Stomach (tissue), 4 donors: ENCODE measurements around the gene STMN3.

Experiments used
- CTCF ChIP-seq, 7 experiments: fragments of 450-650 bp in 4 of 7; fragments of 200-600 bp in 3 of 7; sonication (generic) in 3 of 7; IDR thresholded peaks; one replicate each; pipeline ENCODE4 v1.5.1; 2016 to 2019; ENCODE audit warnings: antibody characterized with exemption in 7 of 7, control low read depth in 2 of 7, mild to moderate bottlenecking in 1 of 7
- POLR2A ChIP-seq, 4 donors: fragments of 450-650 bp; IDR thresholded peaks; one replicate each; pipeline ENCODE4 v1.6.1; 2016; ENCODE audit warnings: antibody characterized with exemption in 4 of 4, control low read depth in 2 of 4, mild to moderate bottlenecking in 1 of 4, moderate library complexity in 1 of 4

DNA sequence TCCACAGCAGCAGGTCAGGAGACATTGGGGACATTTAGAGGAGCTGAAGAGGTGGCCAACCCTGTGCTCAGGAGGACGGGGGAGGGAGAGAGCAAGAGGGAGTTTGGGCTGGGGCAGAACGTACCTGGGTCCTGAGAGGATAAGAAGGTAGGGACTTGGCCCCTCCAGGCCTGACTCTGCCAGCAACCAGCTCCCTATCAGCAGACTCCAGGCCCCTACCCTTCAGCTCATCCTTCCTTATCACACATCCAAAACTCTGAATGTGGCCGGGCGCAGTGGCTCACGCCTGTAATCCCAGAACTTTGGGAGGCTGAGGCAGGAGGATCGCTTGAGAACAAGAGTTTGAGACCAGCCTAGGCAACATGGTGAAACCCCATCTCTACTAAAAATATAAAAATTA lies 5.0 kb downstream of the STMN3 start:
- TF ChIP-seq CTCF (IDR thresholded peaks at IDR 0.05) (no peak), POLR2A (IDR thresholded peaks at IDR 0.05) (no peak)
